ENCODE data around the gene PPM1A. TPM values are rescaled to one million over a fixed set of nuclear protein-coding genes. Genes with fewer than 3 reads are reported as not detected.

Gene PPM1A
- total and polyA plus RNA-seq, 2 donors from 2014 or later = 42.3 to 60.3 TPM

DNA sequence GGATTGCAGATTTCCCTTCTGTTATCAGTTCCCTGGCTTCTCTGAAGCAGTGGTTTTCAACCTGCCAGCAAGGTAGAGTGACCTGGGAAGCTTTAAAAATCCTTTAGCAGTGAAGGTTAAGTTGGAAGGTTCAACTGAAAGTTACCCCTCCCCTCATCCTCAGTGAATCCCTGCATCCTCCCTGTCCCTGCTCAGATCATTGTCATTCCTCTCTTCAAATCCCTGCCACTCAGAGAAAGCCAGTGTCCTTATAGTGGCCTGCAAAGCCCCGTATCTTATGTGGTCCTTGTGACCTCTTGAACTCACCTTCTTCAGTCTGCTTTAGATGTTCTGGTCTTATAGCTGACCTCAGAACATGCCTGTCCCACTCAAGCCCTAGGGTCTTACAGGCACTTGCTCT is 53.6 kb downstream of the PPM1A start:
- FAIRE-seq (no peak), DNase-seq (no peak)
- Histone ChIP-seq H3K36me3 (ENCODE audit: control insufficient read depth in 2 of 3, insufficient read depth in 3 of 3, low read length in 3 of 3) (no peaks in the 10 kb centered on the region), H3K4me1 (ENCODE audit: control insufficient read depth in 2 of 3, insufficient read depth in 2 of 3, low read depth in 1 of 3, low read length in 3 of 3) (no peaks in the 10 kb centered on the region), H3K4me3 (ENCODE audit: low read length in 3 of 3) (no peak overlapping the region), H3K27ac (ENCODE audit: low read depth in 2 of 2, low read length in 2 of 2) (no peak overlapping the region), H3K9ac (ENCODE audit: low read length in 3 of 3) (no peak overlapping the region), H3K9me3 (ENCODE audit: control insufficient read depth in 2 of 3, insufficient read depth in 1 of 3, low read length in 3 of 3) (no peaks in the 10 kb centered on the region), H3K27me3 (ENCODE audit: control insufficient read depth, insufficient read depth, low read length) (no peaks in the 10 kb centered on the region)
- intact Hi-C loops (cut with DNase I) = no loop called here
- TF ChIP-seq, protein P1, sequence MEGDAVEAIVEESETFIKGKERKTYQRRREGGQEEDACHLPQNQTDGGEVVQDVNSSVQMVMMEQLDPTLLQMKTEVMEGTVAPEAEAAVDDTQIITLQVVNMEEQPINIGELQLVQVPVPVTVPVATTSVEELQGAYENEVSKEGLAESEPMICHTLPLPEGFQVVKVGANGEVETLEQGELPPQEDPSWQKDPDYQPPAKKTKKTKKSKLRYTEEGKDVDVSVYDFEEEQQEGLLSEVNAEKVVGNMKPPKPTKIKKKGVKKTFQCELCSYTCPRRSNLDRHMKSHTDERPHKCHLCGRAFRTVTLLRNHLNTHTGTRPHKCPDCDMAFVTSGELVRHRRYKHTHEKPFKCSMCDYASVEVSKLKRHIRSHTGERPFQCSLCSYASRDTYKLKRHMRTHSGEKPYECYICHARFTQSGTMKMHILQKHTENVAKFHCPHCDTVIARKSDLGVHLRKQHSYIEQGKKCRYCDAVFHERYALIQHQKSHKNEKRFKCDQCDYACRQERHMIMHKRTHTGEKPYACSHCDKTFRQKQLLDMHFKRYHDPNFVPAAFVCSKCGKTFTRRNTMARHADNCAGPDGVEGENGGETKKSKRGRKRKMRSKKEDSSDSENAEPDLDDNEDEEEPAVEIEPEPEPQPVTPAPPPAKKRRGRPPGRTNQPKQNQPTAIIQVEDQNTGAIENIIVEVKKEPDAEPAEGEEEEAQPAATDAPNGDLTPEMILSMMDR (IDR thresholded peaks at IDR 0.05; ENCODE audit: borderline replicate concordance, extremely low read depth, insufficient read depth) = no peak

DNA sequence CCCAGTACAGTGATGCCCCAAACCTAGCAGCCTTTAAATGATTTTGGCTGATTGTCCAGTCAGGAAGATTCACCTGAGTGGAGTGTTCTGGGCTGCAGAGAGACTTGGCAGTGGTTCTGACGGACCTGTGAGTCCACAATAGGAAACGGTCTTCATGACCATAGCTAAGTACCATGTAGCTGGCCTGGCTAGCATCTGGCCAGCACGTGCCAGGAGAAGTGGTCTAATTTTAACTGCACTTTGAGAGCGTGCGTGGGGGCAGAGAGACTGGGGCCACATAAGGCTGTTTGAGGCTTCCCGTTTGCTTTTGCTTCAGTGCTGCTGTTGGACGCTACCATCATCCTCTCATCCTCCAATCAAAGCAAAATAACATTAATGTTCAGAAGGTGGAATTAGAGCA is 54.7 kb downstream of the PPM1A start:
- Histone ChIP-seq H3K9ac (ENCODE audit: low read length in 3 of 3) (no peak overlapping the region), H3K9me3 (ENCODE audit: control insufficient read depth in 2 of 3, insufficient read depth in 1 of 3, low read length in 3 of 3) (no peaks in the 10 kb centered on the region), H3K4me3 (ENCODE audit: low read length in 3 of 3) (no peak overlapping the region), H3K4me1 (ENCODE audit: control insufficient read depth in 2 of 3, insufficient read depth in 2 of 3, low read depth in 1 of 3, low read length in 3 of 3) (no peaks in the 10 kb centered on the region), H3K36me3 (ENCODE audit: control insufficient read depth in 2 of 3, insufficient read depth in 3 of 3, low read length in 3 of 3) (no peaks in the 10 kb centered on the region), H3K27ac (ENCODE audit: low read depth in 2 of 2, low read length in 2 of 2) (no peak overlapping the region), H3K27me3 (ENCODE audit: control insufficient read depth, insufficient read depth, low read length) (no peaks in the 10 kb centered on the region)
- intact Hi-C loops (cut with DNase I) = no loop called here
- no peak for FAIRE-seq
- DNase-seq = no peak
- TF ChIP-seq, protein P1 (IDR thresholded peaks at IDR 0.05; ENCODE audit: borderline replicate concordance, extremely low read depth, insufficient read depth) = no peak

DNA sequence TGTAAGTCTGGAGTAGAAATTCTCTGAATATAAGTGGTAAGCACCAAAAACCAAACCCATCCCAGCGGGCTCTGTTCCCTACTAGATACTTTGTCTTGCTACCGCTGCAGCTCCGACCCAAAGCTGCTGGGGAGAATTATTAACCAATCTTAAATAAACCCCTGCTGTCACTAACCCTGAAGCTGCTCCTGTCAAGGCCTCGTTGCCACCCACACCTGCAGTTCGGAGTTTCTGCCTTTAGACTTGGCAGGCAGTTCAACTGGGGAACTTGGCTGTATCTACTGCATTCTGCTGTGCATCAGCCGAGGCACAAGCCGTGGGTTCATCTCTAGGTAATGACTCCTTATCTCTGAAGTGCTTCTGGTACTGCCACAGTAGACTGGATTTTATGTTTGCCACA is 55.5 kb downstream of the PPM1A start:
- Histone ChIP-seq H3K4me1 (ENCODE audit: control insufficient read depth in 2 of 3, insufficient read depth in 2 of 3, low read depth in 1 of 3, low read length in 3 of 3) (no peaks in the 10 kb centered on the region), H3K27ac (ENCODE audit: low read depth in 2 of 2, low read length in 2 of 2) (no peak overlapping the region), H3K9ac (ENCODE audit: low read length in 3 of 3) (no peak overlapping the region), H3K4me3 (ENCODE audit: low read length in 3 of 3) (no peak overlapping the region), H3K27me3 (ENCODE audit: control insufficient read depth, insufficient read depth, low read length) (no peaks in the 10 kb centered on the region), H3K9me3 (ENCODE audit: control insufficient read depth in 2 of 3, insufficient read depth in 1 of 3, low read length in 3 of 3) (no peaks in the 10 kb centered on the region), H3K36me3 (ENCODE audit: control insufficient read depth in 2 of 3, insufficient read depth in 3 of 3, low read length in 3 of 3) (no peaks in the 10 kb centered on the region)
- DNase-seq (peak in 2 of 5 donors; percentile 9 to 27), FAIRE-seq (no peak)
- TF ChIP-seq, protein P1 (IDR thresholded peaks at IDR 0.05; ENCODE audit: borderline replicate concordance, extremely low read depth, insufficient read depth) = no peak
- intact Hi-C loops (cut with DNase I) = no loop called here

All from kidney (tissue), 14 donors.